Measurements from ENCODE around the gene DAB1. TPM values are rescaled to one million over a fixed set of nuclear protein-coding genes. Genes with fewer than 3 reads are reported as not detected.

DAB1 gene
- polyA plus RNA-seq, 1 donor from 2014 or later = 11.4 TPM

DNA sequence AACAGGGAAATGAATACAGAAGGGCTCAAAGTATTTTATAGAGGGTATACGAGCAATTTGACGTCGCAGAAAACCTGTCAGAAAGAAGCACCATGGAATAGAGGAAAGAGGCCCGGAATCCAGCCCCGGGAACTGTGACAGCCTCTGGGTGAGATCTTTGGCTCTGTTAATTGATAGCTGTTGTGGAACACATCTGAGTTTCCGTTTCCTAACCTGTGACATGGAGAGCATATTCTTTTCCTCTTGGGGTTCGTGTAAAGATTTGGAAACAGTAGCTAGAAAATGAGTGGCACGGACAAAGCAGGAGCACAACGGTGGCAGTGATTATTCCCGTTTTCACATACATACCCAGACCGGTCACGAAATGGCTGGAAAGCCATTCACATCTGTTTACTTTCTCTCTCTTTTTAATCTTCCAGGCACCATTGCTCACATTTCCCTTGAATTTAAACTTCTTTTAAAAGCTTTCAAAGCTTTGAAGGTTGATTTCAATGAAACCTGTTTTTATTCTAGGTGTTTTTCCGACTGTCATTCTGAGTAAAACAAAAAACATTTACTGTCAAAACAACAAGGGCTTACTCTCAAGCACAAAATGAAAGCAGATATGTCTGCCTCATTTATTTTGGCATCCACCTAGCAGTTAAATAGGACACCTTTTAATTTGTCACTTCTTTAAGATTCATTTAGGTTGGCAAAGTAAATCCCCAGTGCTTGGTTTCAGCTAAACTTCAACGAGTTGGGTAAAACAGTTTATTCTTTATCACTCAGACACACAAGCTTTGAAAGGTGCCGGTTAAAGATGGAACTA, 431.3 kb downstream of the DAB1 start:
- Histone ChIP-seq H3K9me2 (ENCODE audit: insufficient read depth, low read length) (no peaks in the 10 kb centered on the region), H3F3A (ENCODE audit: insufficient read depth, low read length, poor library complexity, severe bottlenecking) (no peaks in the 10 kb centered on the region), H3K9me3 (ENCODE audit: low read length) (no peaks in the 10 kb centered on the region), H3K79me2 (replicated peaks; ENCODE audit: insufficient read depth, low read length) (no peaks in the 10 kb centered on the region), H2AFZ (ENCODE audit: low read depth, low read length) (no peak overlapping the region), H3K4me2 (ENCODE audit: low read length) (no peak overlapping the region), H3K36me3 (ENCODE audit: insufficient read depth, low read length) (no peaks in the 10 kb centered on the region), H3K27ac (ENCODE audit: low read length) (no peak overlapping the region), H3K27me3 (ENCODE audit: insufficient read depth, low read depth, low read length) (no peaks in the 10 kb centered on the region), H4K20me1 (ENCODE audit: insufficient read depth) (no peaks in the 10 kb centered on the region), H3K4me3 (ENCODE audit: low read length) (no peak overlapping the region), H3K9ac (ENCODE audit: low read length) (no peak overlapping the region)
- TF ChIP-seq RAD21 (conservative IDR thresholded peaks at IDR 0.05) = no peak
- TF ChIP-seq, protein P1, sequence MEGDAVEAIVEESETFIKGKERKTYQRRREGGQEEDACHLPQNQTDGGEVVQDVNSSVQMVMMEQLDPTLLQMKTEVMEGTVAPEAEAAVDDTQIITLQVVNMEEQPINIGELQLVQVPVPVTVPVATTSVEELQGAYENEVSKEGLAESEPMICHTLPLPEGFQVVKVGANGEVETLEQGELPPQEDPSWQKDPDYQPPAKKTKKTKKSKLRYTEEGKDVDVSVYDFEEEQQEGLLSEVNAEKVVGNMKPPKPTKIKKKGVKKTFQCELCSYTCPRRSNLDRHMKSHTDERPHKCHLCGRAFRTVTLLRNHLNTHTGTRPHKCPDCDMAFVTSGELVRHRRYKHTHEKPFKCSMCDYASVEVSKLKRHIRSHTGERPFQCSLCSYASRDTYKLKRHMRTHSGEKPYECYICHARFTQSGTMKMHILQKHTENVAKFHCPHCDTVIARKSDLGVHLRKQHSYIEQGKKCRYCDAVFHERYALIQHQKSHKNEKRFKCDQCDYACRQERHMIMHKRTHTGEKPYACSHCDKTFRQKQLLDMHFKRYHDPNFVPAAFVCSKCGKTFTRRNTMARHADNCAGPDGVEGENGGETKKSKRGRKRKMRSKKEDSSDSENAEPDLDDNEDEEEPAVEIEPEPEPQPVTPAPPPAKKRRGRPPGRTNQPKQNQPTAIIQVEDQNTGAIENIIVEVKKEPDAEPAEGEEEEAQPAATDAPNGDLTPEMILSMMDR (IDR thresholded peaks at IDR 0.05; ENCODE audit: poor library complexity, severe bottlenecking) = no peak
- TF ChIP-seq SMC3 (conservative IDR thresholded peaks at IDR 0.05; ENCODE audit: poor library complexity) = no peak
- TF ChIP-seq, protein P2, sequence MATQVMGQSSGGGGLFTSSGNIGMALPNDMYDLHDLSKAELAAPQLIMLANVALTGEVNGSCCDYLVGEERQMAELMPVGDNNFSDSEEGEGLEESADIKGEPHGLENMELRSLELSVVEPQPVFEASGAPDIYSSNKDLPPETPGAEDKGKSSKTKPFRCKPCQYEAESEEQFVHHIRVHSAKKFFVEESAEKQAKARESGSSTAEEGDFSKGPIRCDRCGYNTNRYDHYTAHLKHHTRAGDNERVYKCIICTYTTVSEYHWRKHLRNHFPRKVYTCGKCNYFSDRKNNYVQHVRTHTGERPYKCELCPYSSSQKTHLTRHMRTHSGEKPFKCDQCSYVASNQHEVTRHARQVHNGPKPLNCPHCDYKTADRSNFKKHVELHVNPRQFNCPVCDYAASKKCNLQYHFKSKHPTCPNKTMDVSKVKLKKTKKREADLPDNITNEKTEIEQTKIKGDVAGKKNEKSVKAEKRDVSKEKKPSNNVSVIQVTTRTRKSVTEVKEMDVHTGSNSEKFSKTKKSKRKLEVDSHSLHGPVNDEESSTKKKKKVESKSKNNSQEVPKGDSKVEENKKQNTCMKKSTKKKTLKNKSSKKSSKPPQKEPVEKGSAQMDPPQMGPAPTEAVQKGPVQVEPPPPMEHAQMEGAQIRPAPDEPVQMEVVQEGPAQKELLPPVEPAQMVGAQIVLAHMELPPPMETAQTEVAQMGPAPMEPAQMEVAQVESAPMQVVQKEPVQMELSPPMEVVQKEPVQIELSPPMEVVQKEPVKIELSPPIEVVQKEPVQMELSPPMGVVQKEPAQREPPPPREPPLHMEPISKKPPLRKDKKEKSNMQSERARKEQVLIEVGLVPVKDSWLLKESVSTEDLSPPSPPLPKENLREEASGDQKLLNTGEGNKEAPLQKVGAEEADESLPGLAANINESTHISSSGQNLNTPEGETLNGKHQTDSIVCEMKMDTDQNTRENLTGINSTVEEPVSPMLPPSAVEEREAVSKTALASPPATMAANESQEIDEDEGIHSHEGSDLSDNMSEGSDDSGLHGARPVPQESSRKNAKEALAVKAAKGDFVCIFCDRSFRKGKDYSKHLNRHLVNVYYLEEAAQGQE (IDR thresholded peaks at IDR 0.05; ENCODE audit: borderline replicate concordance) = no peak
- TF ChIP-seq EP300 (conservative IDR thresholded peaks at IDR 0.05; ENCODE audit: poor library complexity, severe bottlenecking) = no peak
- TF ChIP-seq POLR2AphosphoS5 (IDR thresholded peaks at IDR 0.05) = no peak
- TF ChIP-seq MXI1 (conservative IDR thresholded peaks at IDR 0.05; ENCODE audit: poor library complexity, severe bottlenecking) = no peak
- TF ChIP-seq TAF1 (IDR thresholded peaks at IDR 0.05; ENCODE audit: low read depth) = no peak
- no peak for TF ChIP-seq EZH2 (IDR thresholded peaks at IDR 0.05; ENCODE audit: borderline replicate concordance, insufficient read depth, low read length, poor library complexity, severe bottlenecking)

DNA sequence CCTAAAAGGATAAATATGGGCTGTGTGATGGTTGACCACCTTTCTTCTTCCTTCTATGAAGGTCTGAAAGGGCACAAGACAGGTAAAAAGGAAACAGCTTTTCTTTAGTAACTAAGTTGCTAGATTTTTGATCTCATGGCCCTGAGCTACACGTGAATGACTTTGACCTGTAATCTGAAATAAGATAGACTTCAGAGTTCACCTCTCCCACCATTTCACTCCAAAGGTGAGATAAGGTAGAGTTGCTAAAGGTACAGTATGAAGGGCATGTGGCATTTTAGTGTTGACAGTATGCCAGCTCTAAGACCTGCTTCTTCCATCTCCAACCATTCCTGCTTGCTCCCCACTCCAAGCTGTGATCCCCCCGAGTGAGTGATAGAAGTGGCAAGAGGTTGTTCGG, 432.3 kb downstream of the DAB1 start:
- no peaks in the 10 kb centered on the region for H3K27me3 ChIP-seq (ENCODE audit: insufficient read depth, low read depth, low read length)
- no peaks in the 10 kb centered on the region for H4K20me1 ChIP-seq (ENCODE audit: insufficient read depth)
- no peak overlapping the region for H3K4me3 ChIP-seq (ENCODE audit: low read length)
- TF ChIP-seq MXI1 (conservative IDR thresholded peaks at IDR 0.05; ENCODE audit: poor library complexity, severe bottlenecking) (no peak), EZH2 (IDR thresholded peaks at IDR 0.05; ENCODE audit: borderline replicate concordance, insufficient read depth, low read length, poor library complexity, severe bottlenecking) (no peak), TAF1 (IDR thresholded peaks at IDR 0.05; ENCODE audit: low read depth) (no peak), SMC3 (conservative IDR thresholded peaks at IDR 0.05; ENCODE audit: poor library complexity) (no peak), EP300 (conservative IDR thresholded peaks at IDR 0.05; ENCODE audit: poor library complexity, severe bottlenecking) (no peak), RAD21 (conservative IDR thresholded peaks at IDR 0.05) (no peak), POLR2AphosphoS5 (IDR thresholded peaks at IDR 0.05) (no peak)
- TF ChIP-seq, protein P2 (IDR thresholded peaks at IDR 0.05; ENCODE audit: borderline replicate concordance) = no peak
- TF ChIP-seq, protein P1 (IDR thresholded peaks at IDR 0.05; ENCODE audit: poor library complexity, severe bottlenecking) = no peak
- H3K9me2 ChIP-seq (ENCODE audit: insufficient read depth, low read length) = no peaks in the 10 kb centered on the region
- no peak overlapping the region for H3K27ac ChIP-seq (ENCODE audit: low read length)
- H3K9me3 ChIP-seq (ENCODE audit: low read length) = no peaks in the 10 kb centered on the region
- H3K4me2 ChIP-seq (ENCODE audit: low read length) = no peak overlapping the region
- no peaks in the 10 kb centered on the region for H3K36me3 ChIP-seq (ENCODE audit: insufficient read depth, low read length)
- H3K9ac ChIP-seq (ENCODE audit: low read length) = no peak overlapping the region
- no peaks in the 10 kb centered on the region for H3F3A ChIP-seq (ENCODE audit: insufficient read depth, low read length, poor library complexity, severe bottlenecking)
- H3K79me2 ChIP-seq (replicated peaks; ENCODE audit: insufficient read depth, low read length) = no peaks in the 10 kb centered on the region
- no peak overlapping the region for H2AFZ ChIP-seq (ENCODE audit: low read depth, low read length)

Data from neural cell (in vitro differentiated cells).